A549 (cell line): ENCODE data around the gene SLC2A2. TPM values are rescaled to one million over a fixed set of nuclear protein-coding genes. Genes with fewer than 3 reads are reported as not detected.

Experiments
- ATAC-seq, 2 experiments: fragments of 200-7000 bp in 1 of 2; fragments of >200 bp in 1 of 2; cut with Nextera tagmentation in 1 of 2; cut with Tn5 transposase in 1 of 2; 3 replicates each; pipeline versions ENCODE4 v1.8.0 to v1.9.1; 2018 to 2020; ENCODE audit warnings: mild to moderate bottlenecking in 1 of 2, moderate library complexity in 1 of 2
- CTCF ChIA-PET: fragments of 300-600 bp; sonication (Branson Sonifier 250); formaldehyde crosslinking; extraction: SDS; loops from one replicate; lab custom pipeline; 2021; ENCODE audit warnings: antibody characterized with exemption, inconsistent platforms; lab: Yijun Ruan, JAX
- POLR2A ChIA-PET: fragments of 350-600 bp; formaldehyde crosslinking; extraction: SDS; loops from one replicate; lab custom pipeline; 2021; ENCODE audit warnings: antibody characterized with exemption, inconsistent platforms; lab: Yijun Ruan, JAX
- DNase-seq, 2 experiments: peaks; one replicate each; pipeline versions ENCODE4 v3.0.0 to v3.0.0-alpha.2; 2011 to 2016; ENCODE audit warnings: low read depth in 1 of 2, low spot score in 1 of 2
- FAIRE-seq: peaks from 2 replicates; lab custom pipeline; 2011; peaks lifted over from hg19 to GRCh38; lab: Jason Lieb, UNC
- H3K27ac ChIP-seq, 2 experiments: fragments of >200 bp; sonication (Bioruptor Twin); formaldehyde crosslinking; 3 replicates each; pipeline ENCODE4 v1.5.1; 2016 to 2017
- H3K4me1 ChIP-seq: fragments of >200 bp; sonication (Bioruptor Twin); formaldehyde crosslinking; 3 replicates; pipeline ENCODE4 v1.6.1; 2016
- H3K4me2 ChIP-seq: fragments of >200 bp; sonication (Bioruptor Twin); formaldehyde crosslinking; 3 replicates; pipeline ENCODE4 v1.6.1; 2016
- H3K4me3 ChIP-seq: fragments of >200 bp; sonication (Bioruptor Twin); formaldehyde crosslinking; 3 replicates; pipeline ENCODE4 v1.5.1; 2016
- H3K9me3 ChIP-seq: fragments of >200 bp; sonication (Bioruptor Twin); formaldehyde crosslinking; 3 replicates; pipeline ENCODE4 v1.6.1; 2016
- ATOH8 ChIP-seq: fragments of 250-450 bp; sonication (Bioruptor Pico); IDR thresholded peaks from 2 replicates; pipeline ENCODE4 v1.5.0; 2020; ENCODE audit warnings: low read depth, mild to moderate bottlenecking, moderate library complexity
- BCL3 ChIP-seq: fragments of >200 bp; sonication (Bioruptor Twin); formaldehyde crosslinking; IDR thresholded peaks from 3 replicates; pipeline ENCODE4 v1.6.1; 2016
- CTCF ChIP-seq: fragments of >200 bp; sonication (Bioruptor Twin); formaldehyde crosslinking; IDR thresholded peaks from 3 replicates; pipeline ENCODE4 v1.5.1; 2016
- ESRRA ChIP-seq: fragments of 150-350 bp; IDR thresholded peaks from 2 replicates; pipeline ENCODE4 v1.6.1; 2014; ENCODE audit warnings: mild to moderate bottlenecking, low read length, borderline replicate concordance
- FOSL2 ChIP-seq, 2 experiments: fragments of 450-650 bp in 1 of 2; fragments of >200 bp in 1 of 2; sonication (Bioruptor Twin) in 1 of 2; formaldehyde crosslinking; IDR thresholded peaks; 2 replicates each; pipeline versions ENCODE4 v1.5.0 to v1.6.1; 2016 to 2020; ENCODE audit warnings: mild to moderate bottlenecking in 1 of 2, moderate library complexity in 1 of 2
- HES2 ChIP-seq: fragments of >200 bp; sonication (Bioruptor Twin); formaldehyde crosslinking; IDR thresholded peaks from 2 replicates; pipeline ENCODE4 v1.6.1; 2016
- HMGXB4 ChIP-seq: fragments of 250-450 bp; sonication (Bioruptor Pico); IDR thresholded peaks from 2 replicates; pipeline ENCODE4 v1.5.0; 2021; ENCODE audit warnings: mild to moderate bottlenecking, moderate library complexity, borderline replicate concordance
- HOXB5 ChIP-seq: fragments of 250-450 bp; sonication (Bioruptor Pico); IDR thresholded peaks from 2 replicates; pipeline ENCODE4 v1.5.0; 2020; ENCODE audit warnings: mild to moderate bottlenecking, moderate library complexity
- KDM1A ChIP-seq: fragments of 200-600 bp; sonication (generic); IDR thresholded peaks from 2 replicates; pipeline ENCODE4 v1.6.1; 2016; ENCODE audit warnings: low read depth, mild to moderate bottlenecking
- KDM5A ChIP-seq: fragments of 200-600 bp; sonication (generic); IDR thresholded peaks from 2 replicates; pipeline ENCODE4 v1.6.1; 2016; ENCODE audit warnings: antibody characterized with exemption, mild to moderate bottlenecking
- MAFK ChIP-seq: fragments of 450-650 bp; IDR thresholded peaks from 2 replicates; pipeline ENCODE4 v1.6.1; 2014; ENCODE audit not compliant: partially characterized antibody
- MAX ChIP-seq: IDR thresholded peaks from 2 replicates; pipeline ENCODE4 v1.6.1; 2012
- MAZ ChIP-seq: fragments of 150-350 bp; IDR thresholded peaks from 2 replicates; pipeline ENCODE4 v1.6.1; 2014; ENCODE audit warnings: antibody characterized with exemption, low read depth, low read length, borderline replicate concordance
- NPAS2 ChIP-seq: fragments of 250-450 bp; sonication (Bioruptor Pico); IDR thresholded peaks from 2 replicates; pipeline ENCODE4 v1.8.0; 2022; ENCODE audit warnings: mild to moderate bottlenecking, moderate library complexity, borderline replicate concordance
- PHF8 ChIP-seq: fragments of 200-600 bp; sonication (generic); IDR thresholded peaks from 2 replicates; pipeline ENCODE4 v1.6.1; 2016; ENCODE audit warnings: low read depth, mild to moderate bottlenecking, antibody characterized with exemption, moderate library complexity, borderline replicate concordance
- POLR2AphosphoS2 ChIP-seq: conservative IDR thresholded peaks from 2 replicates; pipeline ENCODE4 v1.6.1; 2012; ENCODE audit warnings: low read length, improper control_type of control experiment, inconsistent platforms
- RCOR1 ChIP-seq: fragments of 150-350 bp; IDR thresholded peaks from 2 replicates; pipeline ENCODE4 v1.6.1; 2014; ENCODE audit warnings: antibody characterized with exemption, low read length, low read depth
- SMC3 ChIP-seq: fragments of >200 bp; sonication (Bioruptor Twin); formaldehyde crosslinking; IDR thresholded peaks from 3 replicates; pipeline ENCODE4 v1.6.1; 2018; ENCODE audit warnings: inconsistent platforms
- SREBF2 ChIP-seq: fragments of 450-650 bp; IDR thresholded peaks from 2 replicates; pipeline ENCODE4 v1.6.1; 2014; ENCODE audit warnings: mild to moderate bottlenecking, moderate library complexity
- USF2 ChIP-seq: fragments of 450-650 bp; IDR thresholded peaks from 2 replicates; pipeline ENCODE4 v1.6.1; 2014; ENCODE audit warnings: antibody characterized with exemption
- ZC3H11A ChIP-seq: fragments of 450-650 bp; IDR thresholded peaks from 2 replicates; pipeline ENCODE4 v1.6.1; 2014; ENCODE audit warnings: antibody characterized with exemption, mild to moderate bottlenecking
- ZFP36 ChIP-seq: fragments of 450-650 bp; IDR thresholded peaks from 2 replicates; pipeline ENCODE4 v1.6.1; 2014; ENCODE audit warnings: borderline replicate concordance; ENCODE audit not compliant: partially characterized antibody
- ZNF302 ChIP-seq: fragments of 250-450 bp; sonication (Bioruptor Pico); IDR thresholded peaks from 2 replicates; pipeline ENCODE4 v1.9.0; 2021; ENCODE audit warnings: inconsistent platforms, mild to moderate bottlenecking, moderate library complexity
- ZSCAN20 ChIP-seq: fragments of 250-450 bp; sonication (Bioruptor Pico); IDR thresholded peaks from 2 replicates; pipeline ENCODE4 v1.8.0; 2022; ENCODE audit warnings: mild to moderate bottlenecking, moderate library complexity
- WGBS: methylation state at CpG from one replicate; pipeline ENCODE4 v1.1.6; 2017; ENCODE audit errors: missing lambda C conversion rate; 5-methylcytosine and 5-hydroxymethylcytosine counted together
- polyA plus RNA-seq, 4 experiments: library from polyadenylated mRNA; depleted of rRNA in 3 of 4; stranded (reverse); fragments of >200 nt; fragmentation: RNase III in 1 of 4; extraction: RNeasy Plus Mini Kit Qiagen cat#74134 plus additional on column Dnase treatment in 1 of 4; gene quantifications; 2 replicates in 3 of 4; 3 replicates in 1 of 4; pipeline ENCODE4 v1.2.3, GENCODE V29; 2011 to 2017

The SLC2A2 gene
- polyA plus RNA-seq, 2 of the 4 experiments (the other 2 are of a cell fraction): not detected

GRCh38 chr3:171028779-171029232 is 2.3 kb upstream of the SLC2A2 start:
- no peak for FAIRE-seq
- POLR2A ChIA-PET: no interaction called here

GRCh38 chr3:171028025-171028778 is 1.7 kb upstream of the SLC2A2 start:
- CTCF ChIA-PET: no interaction called here
- no peak for ATAC-seq
- WGBS: 91% methylated on average over 38 of the region's 39 CpGs
- no peak overlapping the region for H3K4me2 ChIP-seq
- H3K4me3 ChIP-seq: no peak overlapping the region
- no peak overlapping the region for H3K27ac ChIP-seq
- no peaks in the 10 kb centered on the region for H3K4me1 ChIP-seq
- TF ChIP-seq ATOH8 (CRISPR knock-in tag): no peak
- TF ChIP-seq, all 56 proteins: peak for 0
- POLR2A ChIA-PET: no interaction called here
- no peaks in the 10 kb centered on the region for H3K9me3 ChIP-seq
- FAIRE-seq: no peak
- no peak for DNase-seq

More at GRCh38 chr3:171028779-171029232, 2.3 kb upstream of the SLC2A2 start:
- Histone ChIP-seq H3K9me3 (no peaks in the 10 kb centered on the region), H3K4me3 (no peak overlapping the region), H3K27ac (no peak overlapping the region), H3K4me2 (no peak overlapping the region), H3K4me1 (no peaks in the 10 kb centered on the region)
- no peak for TF ChIP-seq MAX
- TF ChIP-seq KDM1A: no peak
- TF ChIP-seq KDM5A: no peak
- TF ChIP-seq RCOR1: no peak
- TF ChIP-seq ZC3H11A: no peak
- TF ChIP-seq NPAS2 (CRISPR knock-in tag): no peak
- no peak for TF ChIP-seq SREBF2
- ATAC-seq: no peak
- CTCF ChIA-PET: no interaction called here
- 86% methylated on average over 8 of the region's 8 CpGs for WGBS
- no peak for DNase-seq

GRCh38 chr3:171023566-171023965 is 3.0 kb downstream of the SLC2A2 start:
- H3K4me2 ChIP-seq: no peak overlapping the region
- no peaks in the 10 kb centered on the region for H3K9me3 ChIP-seq
- FAIRE-seq (no peak), ATAC-seq (no peak), DNase-seq (no peak)
- POLR2A ChIA-PET: no interaction called here
- H3K4me1 ChIP-seq: no peaks in the 10 kb centered on the region
- CTCF ChIA-PET: no interaction called here
- no peak overlapping the region for H3K4me3 ChIP-seq
- H3K27ac ChIP-seq: no peak overlapping the region
- TF ChIP-seq FOSL2 (IDR thresholded peaks at IDR 0.05): no peak
- TF ChIP-seq FOSL2 (CRISPR knock-in tag; IDR thresholded peaks at IDR 0.05): no peak
- TF ChIP-seq ZSCAN20 (CRISPR knock-in tag): no peak
- no peak for TF ChIP-seq POLR2AphosphoS2
- no peak for TF ChIP-seq BCL3
- TF ChIP-seq ZFP36: no peak
- no peak for TF ChIP-seq MAZ
- TF ChIP-seq USF2: no peak
- no peak for TF ChIP-seq ATOH8 (CRISPR knock-in tag)
- no peak for TF ChIP-seq HOXB5 (CRISPR knock-in tag)
- no peak for TF ChIP-seq SMC3
- no peak for TF ChIP-seq MAFK
- no peak for TF ChIP-seq CTCF
- TF ChIP-seq ESRRA: no peak
- TF ChIP-seq HES2: no peak
- no peak for TF ChIP-seq PHF8
- TF ChIP-seq HMGXB4: no peak
- no peak for TF ChIP-seq ZNF302 (CRISPR knock-in tag)
